ENCODE data around the gene REX1BD. TPM values are rescaled to one million over a fixed set of nuclear protein-coding genes. Genes with fewer than 3 reads are reported as not detected.

The REX1BD gene
- total and polyA plus RNA-seq, 2 of the 13 experiments (the other 11 are each of a cell fraction or from before 2014, with no cell fraction given) = 7.5 to 25.4 TPM

- TF ChIP-seq SNAPC5 (CRISPR knock-in tag; IDR thresholded peaks at IDR 0.05; ENCODE audit: borderline replicate concordance) = no peak
- no peak for TF ChIP-seq ZNF34 (CRISPR knock-in tag; IDR thresholded peaks at IDR 0.05; ENCODE audit: borderline replicate concordance)
- no peak for TF ChIP-seq FUBP1 (CRISPR knock-in tag; IDR thresholded peaks at IDR 0.05; ENCODE audit: borderline replicate concordance)
- TF ChIP-seq, protein P1, sequence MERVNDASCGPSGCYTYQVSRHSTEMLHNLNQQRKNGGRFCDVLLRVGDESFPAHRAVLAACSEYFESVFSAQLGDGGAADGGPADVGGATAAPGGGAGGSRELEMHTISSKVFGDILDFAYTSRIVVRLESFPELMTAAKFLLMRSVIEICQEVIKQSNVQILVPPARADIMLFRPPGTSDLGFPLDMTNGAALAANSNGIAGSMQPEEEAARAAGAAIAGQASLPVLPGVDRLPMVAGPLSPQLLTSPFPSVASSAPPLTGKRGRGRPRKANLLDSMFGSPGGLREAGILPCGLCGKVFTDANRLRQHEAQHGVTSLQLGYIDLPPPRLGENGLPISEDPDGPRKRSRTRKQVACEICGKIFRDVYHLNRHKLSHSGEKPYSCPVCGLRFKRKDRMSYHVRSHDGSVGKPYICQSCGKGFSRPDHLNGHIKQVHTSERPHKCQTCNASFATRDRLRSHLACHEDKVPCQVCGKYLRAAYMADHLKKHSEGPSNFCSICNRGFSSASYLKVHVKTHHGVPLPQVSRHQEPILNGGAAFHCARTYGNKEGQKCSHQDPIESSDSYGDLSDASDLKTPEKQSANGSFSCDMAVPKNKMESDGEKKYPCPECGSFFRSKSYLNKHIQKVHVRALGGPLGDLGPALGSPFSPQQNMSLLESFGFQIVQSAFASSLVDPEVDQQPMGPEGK (CRISPR knock-in tag; IDR thresholded peaks at IDR 0.05) = peak; percentile 70
- TF ChIP-seq NR2F6 (IDR thresholded peaks at IDR 0.05) = peak; percentile 88
- TF ChIP-seq NR2F6 (CRISPR knock-in tag; IDR thresholded peaks at IDR 0.05) = peak; percentile 50
- no peak for TF ChIP-seq TP53 (CRISPR knock-in tag; conservative IDR thresholded peaks at IDR 0.05)
- 0 out of 2 replicates have a peak, but pooled peaks have one; percentile 30 for TF ChIP-seq TCF7 (IDR thresholded peaks at IDR 0.05; ENCODE audit: low read depth)
- 0 out of 2 replicates have a peak, but pooled peaks have one; percentile 72 for TF ChIP-seq NR2F2 (IDR thresholded peaks at IDR 0.05; ENCODE audit: borderline replicate concordance, low read depth)
- TF ChIP-seq SRSF1 (optimal IDR thresholded peaks at IDR 0.05; ENCODE audit: low read depth, low read length) = no peak
- TF ChIP-seq ZSCAN25 (CRISPR knock-in tag; IDR thresholded peaks at IDR 0.05) = no peak
- no peak for TF ChIP-seq MATR3 (CRISPR knock-in tag; IDR thresholded peaks at IDR 0.05)
- TF ChIP-seq, protein P2, sequence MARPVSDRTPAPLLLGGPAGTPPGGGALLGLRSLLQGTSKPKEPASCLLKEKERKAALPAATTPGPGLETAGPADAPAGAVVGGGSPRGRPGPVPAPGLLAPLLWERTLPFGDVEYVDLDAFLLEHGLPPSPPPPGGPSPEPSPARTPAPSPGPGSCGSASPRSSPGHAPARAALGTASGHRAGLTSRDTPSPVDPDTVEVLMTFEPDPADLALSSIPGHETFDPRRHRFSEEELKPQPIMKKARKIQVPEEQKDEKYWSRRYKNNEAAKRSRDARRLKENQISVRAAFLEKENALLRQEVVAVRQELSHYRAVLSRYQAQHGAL (CRISPR knock-in tag; IDR thresholded peaks at IDR 0.05; ENCODE audit: not compliant biosample characterization) = no peak
- TF ChIP-seq MTA3 (CRISPR knock-in tag; IDR thresholded peaks at IDR 0.05) = no peak
- no peak for TF ChIP-seq ZMYM2 (CRISPR knock-in tag; IDR thresholded peaks at IDR 0.05)
- TF ChIP-seq, protein P3, sequence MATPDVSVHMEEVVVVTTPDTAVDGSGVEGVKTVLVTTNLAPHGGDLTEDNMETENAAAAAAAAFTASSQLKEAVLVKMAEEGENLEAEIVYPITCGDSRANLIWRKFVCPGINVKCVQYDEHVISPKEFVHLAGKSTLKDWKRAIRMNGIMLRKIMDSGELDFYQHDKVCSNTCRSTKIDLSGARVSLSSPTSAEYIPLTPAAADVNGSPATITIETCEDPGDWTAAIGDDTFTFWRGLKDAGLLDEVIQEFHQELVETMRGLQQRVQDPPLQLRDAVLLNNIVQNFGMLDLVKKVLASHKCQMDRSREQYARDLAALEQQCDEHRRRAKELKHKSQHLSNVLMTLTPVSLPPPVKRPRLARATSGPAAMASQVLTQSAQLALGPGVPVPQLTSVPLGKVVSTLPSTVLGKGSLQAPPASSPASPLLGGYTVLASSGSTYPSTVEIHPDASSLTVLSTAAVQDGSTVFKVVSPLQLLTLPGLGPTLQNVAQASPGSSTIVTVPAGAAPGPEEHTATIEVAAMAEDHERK (CRISPR knock-in tag; IDR thresholded peaks at IDR 0.05; ENCODE audit: low read depth) = no peak
- TF ChIP-seq PHF8 (CRISPR knock-in tag; IDR thresholded peaks at IDR 0.05) = no peak
- no peak for TF ChIP-seq ZNF740 (CRISPR knock-in tag; IDR thresholded peaks at IDR 0.05)
- no peak for TF ChIP-seq STAG1 (CRISPR knock-in tag; IDR thresholded peaks at IDR 0.05)
- TF ChIP-seq SOX13 (IDR thresholded peaks at IDR 0.05) = no peak
- peak in 1 of 2 experiments; percentile 57; a peak in 2 of 4 replicates for TF ChIP-seq SOX13 (CRISPR knock-in tag; conservative IDR thresholded peaks at IDR 0.05 in 1 of 2, IDR thresholded peaks at IDR 0.05 in 1 of 2)
- TF ChIP-seq ZNF556 (CRISPR knock-in tag; IDR thresholded peaks at IDR 0.05; ENCODE audit: borderline replicate concordance) = no peak
- TF ChIP-seq, protein P4, sequence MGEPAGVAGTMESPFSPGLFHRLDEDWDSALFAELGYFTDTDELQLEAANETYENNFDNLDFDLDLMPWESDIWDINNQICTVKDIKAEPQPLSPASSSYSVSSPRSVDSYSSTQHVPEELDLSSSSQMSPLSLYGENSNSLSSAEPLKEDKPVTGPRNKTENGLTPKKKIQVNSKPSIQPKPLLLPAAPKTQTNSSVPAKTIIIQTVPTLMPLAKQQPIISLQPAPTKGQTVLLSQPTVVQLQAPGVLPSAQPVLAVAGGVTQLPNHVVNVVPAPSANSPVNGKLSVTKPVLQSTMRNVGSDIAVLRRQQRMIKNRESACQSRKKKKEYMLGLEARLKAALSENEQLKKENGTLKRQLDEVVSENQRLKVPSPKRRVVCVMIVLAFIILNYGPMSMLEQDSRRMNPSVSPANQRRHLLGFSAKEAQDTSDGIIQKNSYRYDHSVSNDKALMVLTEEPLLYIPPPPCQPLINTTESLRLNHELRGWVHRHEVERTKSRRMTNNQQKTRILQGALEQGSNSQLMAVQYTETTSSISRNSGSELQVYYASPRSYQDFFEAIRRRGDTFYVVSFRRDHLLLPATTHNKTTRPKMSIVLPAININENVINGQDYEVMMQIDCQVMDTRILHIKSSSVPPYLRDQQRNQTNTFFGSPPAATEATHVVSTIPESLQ (CRISPR knock-in tag; conservative IDR thresholded peaks at IDR 0.05) = no peak
Measured at GRCh38 chr19:18609717-18610051, 21.1 kb downstream of the REX1BD start (continued).
